Peyer's patch (tissue), 4 donors: ENCODE results near the gene EPB41L3. TPM values are rescaled to one million over a fixed set of nuclear protein-coding genes. Genes with fewer than 3 reads are reported as not detected.

Source experiments
- DNase-seq, 3 donors: peaks; one replicate each; pipeline ENCODE4 v3.0.0-alpha.2; 2017 to 2019
- H3K27ac ChIP-seq, 4 donors: fragments of 200-600 bp; sonication (generic); one replicate each; pipeline ENCODE4 v1.5.1; 2016 to 2019
- H3K27me3 ChIP-seq, 2 donors: fragments of 200-600 bp; sonication (generic); one replicate each; pipeline ENCODE4 v1.5.1; 2019
- H3K36me3 ChIP-seq, 3 donors: fragments of 200-600 bp; sonication (generic); one replicate each; pipeline ENCODE4 v1.5.1; 2016 to 2019
- H3K4me1 ChIP-seq, 4 donors: fragments of 200-600 bp; sonication (generic); one replicate each; pipeline ENCODE4 v1.5.1; 2016 to 2019
- H3K4me3 ChIP-seq, 4 donors: fragments of 200-600 bp; sonication (generic); 1 replicate in 3 of 4; 2 replicates in 1 of 4; pipeline ENCODE4 v1.5.1; 2016 to 2019; ENCODE audit warnings: mild to moderate bottlenecking in 1 of 4
- H3K9me3 ChIP-seq, 4 donors: fragments of 200-600 bp; sonication (generic); one replicate each; pipeline ENCODE4 v1.5.1; 2016 to 2019; ENCODE audit warnings: mild to moderate bottlenecking in 1 of 4
- POLR2A ChIP-seq, 2 donors: fragments of 450-650 bp; IDR thresholded peaks; one replicate each; pipeline ENCODE4 v1.5.1; 2017; ENCODE audit warnings: antibody characterized with exemption in 2 of 2, mild to moderate bottlenecking in 2 of 2, moderate library complexity in 2 of 2
- total RNA-seq, 4 donors: library from RNA; depleted of rRNA; stranded (reverse); fragments of >200 nt; gene quantifications; one replicate each; pipeline ENCODE4 v1.1.0, GENCODE V29; 2016
- TF ChIP-seq, protein P1 (sequence below), 6 experiments: fragments of 450-650 bp in 4 of 6; fragments of 200-600 bp in 2 of 6; sonication (generic) in 1 of 6; IDR thresholded peaks; one replicate each; pipeline ENCODE4 v1.5.1; 2017 to 2019; ENCODE audit warnings: antibody characterized with exemption in 6 of 6, mild to moderate bottlenecking in 3 of 6, moderate library complexity in 1 of 6

The EPB41L3 gene
- total RNA-seq, 4 donors from 2014 or later = 234 to 251 (median 248) TPM

GRCh38 chr18:5529471-5529870 lies 14.3 kb downstream of the EPB41L3 start:
- no peak overlapping the region for H3K27ac ChIP-seq
- H3K27me3 ChIP-seq = no peaks in the 10 kb centered on the region
- no peak overlapping the region for H3K4me3 ChIP-seq
- no peak for DNase-seq
- no peaks in the 10 kb centered on the region for H3K9me3 ChIP-seq
- no peaks in the 10 kb centered on the region for H3K4me1 ChIP-seq
- no peaks in the 10 kb centered on the region for H3K36me3 ChIP-seq
- TF ChIP-seq, protein P1, sequence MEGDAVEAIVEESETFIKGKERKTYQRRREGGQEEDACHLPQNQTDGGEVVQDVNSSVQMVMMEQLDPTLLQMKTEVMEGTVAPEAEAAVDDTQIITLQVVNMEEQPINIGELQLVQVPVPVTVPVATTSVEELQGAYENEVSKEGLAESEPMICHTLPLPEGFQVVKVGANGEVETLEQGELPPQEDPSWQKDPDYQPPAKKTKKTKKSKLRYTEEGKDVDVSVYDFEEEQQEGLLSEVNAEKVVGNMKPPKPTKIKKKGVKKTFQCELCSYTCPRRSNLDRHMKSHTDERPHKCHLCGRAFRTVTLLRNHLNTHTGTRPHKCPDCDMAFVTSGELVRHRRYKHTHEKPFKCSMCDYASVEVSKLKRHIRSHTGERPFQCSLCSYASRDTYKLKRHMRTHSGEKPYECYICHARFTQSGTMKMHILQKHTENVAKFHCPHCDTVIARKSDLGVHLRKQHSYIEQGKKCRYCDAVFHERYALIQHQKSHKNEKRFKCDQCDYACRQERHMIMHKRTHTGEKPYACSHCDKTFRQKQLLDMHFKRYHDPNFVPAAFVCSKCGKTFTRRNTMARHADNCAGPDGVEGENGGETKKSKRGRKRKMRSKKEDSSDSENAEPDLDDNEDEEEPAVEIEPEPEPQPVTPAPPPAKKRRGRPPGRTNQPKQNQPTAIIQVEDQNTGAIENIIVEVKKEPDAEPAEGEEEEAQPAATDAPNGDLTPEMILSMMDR (IDR thresholded peaks at IDR 0.05) = no peak
- no peak for TF ChIP-seq POLR2A (IDR thresholded peaks at IDR 0.05)

GRCh38 chr18:5527603-5528002 lies 16.2 kb downstream of the EPB41L3 start:
- Histone ChIP-seq H3K4me3 (no peak overlapping the region), H3K4me1 (no peaks in the 10 kb centered on the region), H3K27ac (no peak overlapping the region), H3K36me3 (no peaks in the 10 kb centered on the region), H3K9me3 (no peaks in the 10 kb centered on the region), H3K27me3 (no peaks in the 10 kb centered on the region)
- no peak for DNase-seq
- TF ChIP-seq POLR2A (IDR thresholded peaks at IDR 0.05) = no peak
- TF ChIP-seq, protein P1 (IDR thresholded peaks at IDR 0.05) = no peak

DNA sequence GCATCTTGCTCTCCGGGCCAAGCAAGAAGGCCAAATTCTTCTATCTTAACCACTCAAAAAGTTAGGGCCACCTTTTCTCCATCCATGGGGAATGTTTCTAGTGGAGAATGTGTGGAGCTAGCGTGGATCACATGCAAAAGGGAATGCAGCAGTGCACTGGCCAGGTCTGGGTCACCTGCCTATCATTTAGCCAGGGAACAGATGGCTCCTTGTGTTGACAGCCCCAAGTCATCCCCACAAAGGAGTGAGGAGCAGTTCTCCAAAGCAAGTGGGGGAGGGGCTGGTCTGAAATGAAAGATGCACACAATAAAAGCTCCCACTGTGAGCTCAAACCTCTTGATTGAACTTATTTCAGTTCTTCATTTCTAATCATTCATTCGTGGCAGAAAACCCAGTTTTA lies 19.1 kb downstream of the EPB41L3 start:
- TF ChIP-seq, protein P1 (IDR thresholded peaks at IDR 0.05) = no peak
- no peak for TF ChIP-seq POLR2A (IDR thresholded peaks at IDR 0.05)
- Histone ChIP-seq H3K4me3 (no peak overlapping the region), H3K36me3 (no peaks in the 10 kb centered on the region), H3K9me3 (no peaks in the 10 kb centered on the region), H3K27me3 (no peaks in the 10 kb centered on the region), H3K27ac (no peak overlapping the region), H3K4me1 (no peaks in the 10 kb centered on the region)
- DNase-seq = no peak

GRCh38 chr18:5521000-5521399 lies 22.8 kb downstream of the EPB41L3 start:
- Histone ChIP-seq H3K9me3 (no peaks in the 10 kb centered on the region), H3K4me1 (no peaks in the 10 kb centered on the region), H3K27me3 (no peaks in the 10 kb centered on the region), H3K27ac (no peak overlapping the region), H3K4me3 (no peak overlapping the region), H3K36me3 (no peaks in the 10 kb centered on the region)
- TF ChIP-seq POLR2A (IDR thresholded peaks at IDR 0.05) = no peak
- TF ChIP-seq, protein P1 (IDR thresholded peaks at IDR 0.05) = no peak
- no peak for DNase-seq

GRCh38 chr18:5520464-5520863 lies 23.3 kb downstream of the EPB41L3 start:
- Histone ChIP-seq H3K9me3 (no peaks in the 10 kb centered on the region), H3K27ac (no peak overlapping the region), H3K27me3 (no peaks in the 10 kb centered on the region), H3K4me1 (no peaks in the 10 kb centered on the region), H3K36me3 (no peaks in the 10 kb centered on the region), H3K4me3 (no peak overlapping the region)
- TF ChIP-seq, protein P1 (IDR thresholded peaks at IDR 0.05) = no peak
- TF ChIP-seq POLR2A (IDR thresholded peaks at IDR 0.05) = no peak
- no peak for DNase-seq
